Measurements from ENCODE around the gene FBXL13. TPM values are rescaled to one million over a fixed set of nuclear protein-coding genes. Genes with fewer than 3 reads are reported as not detected.
"Not testable (repeated sequence)": the region's sequence is repeated elsewhere in the genome, so short reads cannot be mapped to it uniquely, and the experiment has no call there.

Gene FBXL13
- total RNA-seq, 2 experiments from 2014 or later = 1.6 to 2.0 TPM

DNA sequence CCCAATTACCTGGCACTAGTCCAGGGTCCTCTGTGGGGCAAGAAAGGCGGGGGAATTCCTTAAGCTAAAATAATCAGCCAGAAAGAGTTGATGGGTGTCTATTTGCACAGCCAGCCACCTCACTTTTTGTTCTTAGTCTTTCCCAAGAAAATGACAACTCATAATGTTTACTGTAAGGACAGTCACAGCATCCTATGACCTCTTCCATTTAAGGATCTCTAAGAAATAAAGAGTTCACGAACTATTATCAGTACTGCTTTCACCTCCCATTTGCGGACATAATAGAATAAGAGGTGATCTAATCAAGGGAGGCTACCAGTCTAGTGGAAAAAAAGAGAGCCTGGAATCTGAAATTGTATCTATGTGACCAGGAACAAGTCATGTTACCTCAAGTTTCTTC, 234.2 kb downstream of the FBXL13 start:
- TF ChIP-seq EZH2phosphoT487 (IDR thresholded peaks at IDR 0.05; ENCODE audit: borderline replicate concordance, low read depth, low read length) = no peak
- TF ChIP-seq, protein P1, sequence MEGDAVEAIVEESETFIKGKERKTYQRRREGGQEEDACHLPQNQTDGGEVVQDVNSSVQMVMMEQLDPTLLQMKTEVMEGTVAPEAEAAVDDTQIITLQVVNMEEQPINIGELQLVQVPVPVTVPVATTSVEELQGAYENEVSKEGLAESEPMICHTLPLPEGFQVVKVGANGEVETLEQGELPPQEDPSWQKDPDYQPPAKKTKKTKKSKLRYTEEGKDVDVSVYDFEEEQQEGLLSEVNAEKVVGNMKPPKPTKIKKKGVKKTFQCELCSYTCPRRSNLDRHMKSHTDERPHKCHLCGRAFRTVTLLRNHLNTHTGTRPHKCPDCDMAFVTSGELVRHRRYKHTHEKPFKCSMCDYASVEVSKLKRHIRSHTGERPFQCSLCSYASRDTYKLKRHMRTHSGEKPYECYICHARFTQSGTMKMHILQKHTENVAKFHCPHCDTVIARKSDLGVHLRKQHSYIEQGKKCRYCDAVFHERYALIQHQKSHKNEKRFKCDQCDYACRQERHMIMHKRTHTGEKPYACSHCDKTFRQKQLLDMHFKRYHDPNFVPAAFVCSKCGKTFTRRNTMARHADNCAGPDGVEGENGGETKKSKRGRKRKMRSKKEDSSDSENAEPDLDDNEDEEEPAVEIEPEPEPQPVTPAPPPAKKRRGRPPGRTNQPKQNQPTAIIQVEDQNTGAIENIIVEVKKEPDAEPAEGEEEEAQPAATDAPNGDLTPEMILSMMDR (conservative IDR thresholded peaks at IDR 0.05; ENCODE audit: low read length) = no peak
- ChIA-PET CTCF (ENCODE audit: unreplicated experiment) (no interaction called here), POLR2A (no interaction called here)
- Histone ChIP-seq H3K4me2 (ENCODE audit: low read length) (no peak overlapping the region), H3K9me3 (ENCODE audit: low read length) (no peaks in the 10 kb centered on the region), H3K4me3 (ENCODE audit: low read depth, low read length, poor library complexity, severe bottlenecking) (no peak overlapping the region), H3K79me2 (ENCODE audit: insufficient read depth, low read depth, low read length) (no peaks in the 10 kb centered on the region), H3K27ac (ENCODE audit: low read depth, low read length, poor library complexity, severe bottlenecking) (no peak overlapping the region), H4K20me1 (ENCODE audit: insufficient read depth, low read length) (no peaks in the 10 kb centered on the region), H2AFZ (ENCODE audit: low read length) (no peak overlapping the region), H3K36me3 (ENCODE audit: insufficient read depth, low read length) (no peaks in the 10 kb centered on the region), H3K9me2 (ENCODE audit: insufficient read depth, low read length) (no peaks in the 10 kb centered on the region), H3K4me1 (ENCODE audit: insufficient read depth, low read length, poor library complexity, severe bottlenecking) (no peaks in the 10 kb centered on the region)
- no TSS peak for BruUV-seq (replicated peaks)
- no peak for DNase-seq (ENCODE audit: low spot score)
- intact Hi-C loops (cut with micrococcal nuclease; ENCODE audit: unreplicated experiment) = no loop called here

DNA sequence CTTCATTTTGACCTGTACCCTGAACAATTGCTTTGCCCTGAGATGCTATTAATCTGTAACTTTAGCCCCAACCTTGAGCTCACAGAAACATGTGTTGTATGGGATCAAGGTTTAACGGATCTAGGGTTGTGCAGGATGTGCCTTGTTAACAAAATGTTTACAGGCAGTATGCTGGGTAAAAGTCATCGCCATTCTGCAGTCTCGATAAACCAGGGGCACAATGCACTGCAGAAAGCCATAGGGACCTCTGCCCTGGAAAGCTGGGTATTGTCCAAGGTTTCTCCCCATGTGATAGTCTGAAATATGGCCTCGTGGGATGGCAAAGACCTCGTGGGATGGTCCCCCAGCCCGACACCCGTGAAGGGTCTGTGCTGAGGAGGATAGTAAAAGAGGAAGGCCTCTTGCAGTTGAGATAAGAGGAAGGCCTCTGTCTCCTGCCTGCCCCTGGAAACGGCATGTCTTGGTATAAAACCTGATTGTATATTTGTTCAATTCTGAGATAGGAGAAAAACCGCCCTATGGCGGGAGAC, 236.0 kb downstream of the FBXL13 start:
- H3K4me3 ChIP-seq (ENCODE audit: low read depth, low read length, poor library complexity, severe bottlenecking); H3K79me2 ChIP-seq (ENCODE audit: insufficient read depth, low read depth, low read length); H3K4me1 ChIP-seq (ENCODE audit: insufficient read depth, low read length, poor library complexity, severe bottlenecking); intact Hi-C loops (cut with micrococcal nuclease; ENCODE audit: unreplicated experiment); H4K20me1 ChIP-seq (ENCODE audit: insufficient read depth, low read length); H3K9me2 ChIP-seq (ENCODE audit: insufficient read depth, low read length); CTCF ChIA-PET (ENCODE audit: unreplicated experiment); POLR2A ChIA-PET; DNase-seq (ENCODE audit: low spot score); H3K36me3 ChIP-seq (ENCODE audit: insufficient read depth, low read length); H2AFZ ChIP-seq (ENCODE audit: low read length); BruUV-seq (replicated peaks); H3K9me3 ChIP-seq (ENCODE audit: low read length); H3K4me2 ChIP-seq (ENCODE audit: low read length); H3K27ac ChIP-seq (ENCODE audit: low read depth, low read length, poor library complexity, severe bottlenecking): not testable (repeated sequence)

DNA sequence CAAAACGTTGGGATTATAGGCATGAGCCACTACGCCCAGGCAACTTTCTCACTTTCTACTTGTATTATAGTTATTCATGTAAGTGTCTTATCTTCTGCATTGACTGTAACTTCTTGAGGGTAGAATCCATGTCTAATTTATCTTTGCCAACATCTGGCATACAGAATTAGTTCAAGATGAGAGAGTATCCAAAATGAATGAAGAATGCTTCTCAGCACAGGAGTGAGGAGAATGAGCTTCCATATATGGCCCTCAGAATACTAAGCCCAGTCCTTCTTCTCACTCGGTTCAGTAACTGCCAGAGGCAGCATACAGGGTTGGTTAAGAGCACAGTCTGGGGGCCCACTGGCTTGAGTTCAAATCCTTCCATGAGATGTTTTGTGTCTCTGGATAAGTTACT, 236.8 kb downstream of the FBXL13 start:
- intact Hi-C loops (cut with micrococcal nuclease; ENCODE audit: unreplicated experiment) = no loop called here
- Histone ChIP-seq H3K4me1 (ENCODE audit: insufficient read depth, low read length, poor library complexity, severe bottlenecking) (no peaks in the 10 kb centered on the region), H3K4me2 (ENCODE audit: low read length) (no peak overlapping the region), H3K9me3 (ENCODE audit: low read length) (no peaks in the 10 kb centered on the region), H3K9me2 (ENCODE audit: insufficient read depth, low read length) (no peaks in the 10 kb centered on the region), H2AFZ (ENCODE audit: low read length) (no peak overlapping the region), H3K4me3 (ENCODE audit: low read depth, low read length, poor library complexity, severe bottlenecking) (no peak overlapping the region), H3K36me3 (ENCODE audit: insufficient read depth, low read length) (no peaks in the 10 kb centered on the region), H4K20me1 (ENCODE audit: insufficient read depth, low read length) (no peaks in the 10 kb centered on the region), H3K79me2 (ENCODE audit: insufficient read depth, low read depth, low read length) (no peaks in the 10 kb centered on the region), H3K27ac (ENCODE audit: low read depth, low read length, poor library complexity, severe bottlenecking) (no peak overlapping the region)
- no TSS peak for BruUV-seq (replicated peaks)
- TF ChIP-seq EZH2phosphoT487 (IDR thresholded peaks at IDR 0.05; ENCODE audit: borderline replicate concordance, low read depth, low read length) = no peak
- TF ChIP-seq, protein P1 (conservative IDR thresholded peaks at IDR 0.05; ENCODE audit: low read length) = no peak
- ChIA-PET CTCF (ENCODE audit: unreplicated experiment) (no interaction called here), POLR2A (interaction anchor here (0.6 to 0.7 kb wide), 2 partner anchors 11 to 1430 kb away, joined by 3 to 4 read pairs; no protein-coding TSS in a partner anchor)
- no peak for DNase-seq (ENCODE audit: low spot score)

Measured in OCI-LY7 (cell line).